Breast epithelium (tissue), 3 donors: Measurements from ENCODE around the gene SLC25A15.

ENCODE experiments used
- CTCF ChIP-seq, 3 donors: fragments of 450-650 bp; IDR thresholded peaks; one replicate each; pipeline ENCODE4 v1.5.1; 2016 to 2017; ENCODE audit warnings: antibody characterized with exemption in 3 of 3, mild to moderate bottlenecking in 3 of 3, moderate library complexity in 3 of 3
- POLR2A ChIP-seq: fragments of 450-650 bp; IDR thresholded peaks from one replicate; pipeline ENCODE4 v1.6.1; 2016; ENCODE audit warnings: antibody characterized with exemption, mild to moderate bottlenecking, moderate library complexity
- POLR2AphosphoS5 ChIP-seq, 3 donors: sonication (generic); formaldehyde crosslinking; IDR thresholded peaks; one replicate each; pipeline ENCODE4 v1.6.1; 2017; ENCODE audit warnings: antibody characterized with exemption in 3 of 3

GRCh38 chr13:40780822-40781401, 8.5 kb upstream of the SLC25A15 start:
- TF ChIP-seq POLR2A, result no peak
- TF ChIP-seq CTCF (IDR thresholded peaks at IDR 0.05), result no peak
- no peak for TF ChIP-seq POLR2AphosphoS5 (IDR thresholded peaks at IDR 0.05)
